Aorta (tissue), 5 donors: Measurements from ENCODE around the gene SPAG8. TPM values are rescaled to one million over a fixed set of nuclear protein-coding genes. Genes with fewer than 3 reads are reported as not detected.

ENCODE experiments used
- ATAC-seq: fragments of 200-7000 bp; cut with Tn5 transposase; one replicate; pipeline ENCODE4 v1.9.1; 2022; ENCODE audit warnings: moderate library complexity; ENCODE audit not compliant: low FRiP score
- DNase-seq, 2 donors: peaks; one replicate each; pipeline ENCODE4 v3.0.0-alpha.2; 2020
- H3K27ac ChIP-seq, 2 donors: one replicate each; pipeline ENCODE4 v1.5.1; 2013; ENCODE audit warnings: low read length in 2 of 2, mild to moderate bottlenecking in 2 of 2, moderate library complexity in 2 of 2, control low read depth in 1 of 2, inconsistent platforms in 1 of 2, low read depth in 1 of 2
- H3K27me3 ChIP-seq, 2 donors: one replicate each; pipeline ENCODE4 v1.6.1; 2013; ENCODE audit warnings: control low read depth in 1 of 2, low read length in 1 of 2, mild to moderate bottlenecking in 1 of 2, moderate library complexity in 1 of 2; ENCODE audit not compliant: insufficient read depth in 2 of 2, control insufficient read depth in 1 of 2
- H3K36me3 ChIP-seq, 2 donors: one replicate each; pipeline ENCODE4 v1.6.1; 2013; ENCODE audit warnings: control low read depth in 1 of 2, low read length in 1 of 2, mild to moderate bottlenecking in 1 of 2; ENCODE audit not compliant: insufficient read depth in 2 of 2, control insufficient read depth in 1 of 2
- H3K4me1 ChIP-seq, 2 donors: one replicate each; pipeline ENCODE4 v1.6.1; 2013; ENCODE audit warnings: low read length in 2 of 2, control low read depth in 1 of 2, mild to moderate bottlenecking in 1 of 2, moderate library complexity in 1 of 2; ENCODE audit not compliant: insufficient read depth in 2 of 2, control insufficient read depth in 1 of 2
- H3K4me3 ChIP-seq, 2 donors: one replicate each; pipeline ENCODE4 v1.5.1; 2013; ENCODE audit warnings: low read length in 2 of 2, control low read depth in 1 of 2, mild to moderate bottlenecking in 1 of 2
- H3K9me3 ChIP-seq: one replicate; pipeline ENCODE4 v1.6.1; 2013; ENCODE audit warnings: mild to moderate bottlenecking, low read length; ENCODE audit not compliant: control insufficient read depth
- WGBS, 2 donors: extraction: QIAGEN DNeasy Blood & Tissue Kit; methylation state at CpG; one replicate each; pipeline ENCODE4 v1.1.7; 2013; 5-methylcytosine and 5-hydroxymethylcytosine counted together
- intact Hi-C, 2 donors: fragments of 100-400 bp; cut with DNase I; formaldehyde crosslinking; loops; one replicate each; pipeline versions ENCODE4 v1.14.2 to v1.15.0; 2022
- long read RNA-seq, 2 donors: library from polyadenylated mRNA; unstranded; transcript quantifications; one replicate each; pipeline ENCODE4 v2.0.0, GENCODE V29; 2020 to 2021
- polyA plus RNA-seq, 2 donors: library from polyadenylated mRNA; stranded (reverse); fragments of 200-250 nt; gene quantifications; one replicate each; pipeline ENCODE4 v1.2.3, GENCODE V29; 2013
- total RNA-seq, 2 donors: library from RNA; stranded (reverse); fragmentation: NEBNext Ultra II Directional; extraction: Animal tissue kit (Norgen Biotek cat#: 25700); gene quantifications; one replicate each; pipeline ENCODE4 v1.2.1, GENCODE V29; 2021
- donor health status: healthy with polysubstance abuse.
- donor health status: Bipolar disorder and iron deficiency.
- donor health status: DM: no; HTN: no; CAD: no.
- donor health status: DM: no; HTN: no; CAD: no.
- donor health status: DM: yes; HTN: yes; CAD: no.

Gene SPAG8
- total RNA-seq: 1 to 10 TPM in 1 of 2 donors, under 1 TPM in 1; 0.71 to 3.0 TPM
- 1 to 10 TPM in 1 of 2 donors, not detected in 1; 4.4 TPM for polyA plus RNA-seq
- long read RNA-seq, donor 1: 0 reads
- long read RNA-seq, donor 2, partial matches to known transcripts: 2 of 4 reads
- long read RNA-seq, donor 2, other reads (novel, unspliced or antisense): 2 of 4 reads

- DNase-seq: peak; percentile 97
- H3K27ac ChIP-seq: peak within 1 kb of the TSS; percentile 12 to 50
- WGBS, 2 donors: 1% methylated on average over 28 of the region's 28 CpGs
- no peaks in the 10 kb centered on the region for H3K9me3 ChIP-seq
- peak; percentile 83 for ATAC-seq
- H3K4me3 ChIP-seq: peak within 1 kb of the TSS; percentile 34 to 38
- H3K36me3 ChIP-seq: no peaks in the 10 kb centered on the region
- intact Hi-C loops: no loop called here
- H3K4me1 ChIP-seq: no peaks in the 10 kb centered on the region
- H3K27me3 ChIP-seq: no peaks in the 10 kb centered on the region
Measured at GRCh38 chr9:35812025-35812602, at the start of gene SPAG8. Gene SPAG8, minus strand, starts transcription at chr9:35812262. Its CDS starts 115 bp downstream, at chr9:35812147.

DNA sequence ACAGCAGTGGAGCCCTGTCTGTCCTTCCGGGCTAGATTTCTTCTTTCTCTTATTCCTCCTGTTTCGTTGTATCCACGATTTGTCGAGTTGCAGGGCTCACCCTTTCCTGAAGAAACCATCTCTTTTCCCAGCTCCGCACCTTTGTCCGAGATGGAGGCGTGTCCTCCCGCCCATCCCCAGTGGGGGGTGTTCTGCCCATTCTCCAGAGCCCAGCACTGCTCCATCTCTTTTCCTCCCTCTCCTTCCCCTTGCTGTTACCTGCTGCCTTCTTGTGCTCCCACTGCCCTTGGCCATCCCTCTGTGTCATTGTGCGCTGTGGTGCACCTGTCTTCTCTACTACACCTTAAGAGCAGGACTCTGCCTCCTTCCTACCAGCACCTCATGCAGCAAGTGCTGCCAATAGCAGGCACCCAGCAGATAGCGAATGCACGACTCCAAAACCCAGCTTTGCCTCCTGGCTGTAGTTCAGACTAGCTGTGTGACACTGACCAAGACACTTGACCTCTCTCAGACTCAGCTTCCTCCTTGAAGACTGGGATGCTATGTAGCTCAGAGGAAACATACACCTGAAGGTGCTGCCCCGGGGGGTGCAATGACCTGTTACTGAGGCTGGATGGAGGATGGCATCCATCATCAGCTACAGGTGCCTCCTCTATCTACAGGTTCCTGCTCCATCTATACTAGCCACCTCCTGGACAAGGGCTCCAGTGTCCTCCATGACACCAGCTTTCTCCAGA is 49.3 kb upstream of the SPAG8 start:
- Histone ChIP-seq H3K4me3 (no peak overlapping the region), H3K27ac (no peak overlapping the region), H3K4me1 (no peaks in the 10 kb centered on the region), H3K9me3 (no peaks in the 10 kb centered on the region), H3K36me3 (no peaks in the 10 kb centered on the region), H3K27me3 (no peaks in the 10 kb centered on the region)
- 62% methylated on average over 12 of the region's 12 CpGs for WGBS, 2 donors
- DNase-seq (no peak), ATAC-seq (no peak)
- intact Hi-C loops: no loop called here

DNA sequence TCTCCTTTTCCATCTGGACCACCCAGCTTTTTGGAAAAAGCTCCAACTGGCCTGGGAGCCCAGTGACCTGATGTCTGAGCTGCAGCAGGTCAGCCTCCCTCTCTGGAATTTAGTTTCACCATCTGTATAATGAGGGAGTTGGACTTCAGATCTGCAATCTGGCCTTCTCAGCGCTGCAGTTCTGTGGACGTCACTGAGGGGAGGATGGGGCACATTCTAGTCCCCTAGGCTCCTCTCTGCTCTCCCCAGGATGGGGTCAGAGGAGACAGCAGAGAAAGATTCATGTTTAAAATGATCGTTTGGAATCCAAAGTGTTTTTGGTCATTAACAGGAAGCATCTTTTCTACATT is 47.9 kb upstream of the SPAG8 start:
- intact Hi-C loops: no loop called here
- H3K36me3 ChIP-seq: no peaks in the 10 kb centered on the region
- H3K27ac ChIP-seq: no peak overlapping the region
- H3K4me3 ChIP-seq: no peak overlapping the region
- H3K9me3 ChIP-seq: no peaks in the 10 kb centered on the region
- WGBS, 2 donors: 37 to 52% methylated on average over 3 of the region's 3 CpGs
- DNase-seq (no peak), ATAC-seq (no peak)
- no peaks in the 10 kb centered on the region for H3K27me3 ChIP-seq
- H3K4me1 ChIP-seq: no peaks in the 10 kb centered on the region

- intact Hi-C loops: no loop called here
- no peak overlapping the region for H3K4me3 ChIP-seq
- ATAC-seq (no peak), DNase-seq (no peak)
- no peak overlapping the region for H3K27ac ChIP-seq
- H3K9me3 ChIP-seq: no peaks in the 10 kb centered on the region
- no peaks in the 10 kb centered on the region for H3K4me1 ChIP-seq
- 45 to 53% methylated on average over 16 of the region's 16 CpGs for WGBS, 2 donors
- H3K27me3 ChIP-seq: no peaks in the 10 kb centered on the region
- H3K36me3 ChIP-seq: no peaks in the 10 kb centered on the region
Measured at GRCh38 chr9:35859310-35859989, 47.4 kb upstream of the SPAG8 start.

DNA sequence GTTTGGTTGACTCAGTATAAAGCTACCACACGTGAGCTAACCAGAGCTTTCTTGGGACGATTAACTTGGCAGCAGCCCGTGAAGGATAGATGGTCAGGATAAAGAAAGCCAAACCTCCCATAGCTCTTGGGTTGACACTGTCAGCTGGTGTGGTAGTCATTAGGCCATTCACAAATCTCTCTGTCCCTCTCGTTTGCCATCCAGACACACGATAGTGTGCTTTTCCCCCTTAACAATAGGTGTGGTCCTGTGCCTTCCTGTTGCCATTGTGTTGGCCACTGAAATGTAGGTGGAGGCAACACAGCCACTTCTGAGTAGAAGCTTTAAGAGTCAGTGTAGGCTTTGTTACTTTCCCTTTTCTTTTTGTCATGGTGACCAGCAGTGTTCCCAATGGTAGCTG is 46.4 kb upstream of the SPAG8 start:
- Histone ChIP-seq H3K9me3 (no peaks in the 10 kb centered on the region), H3K4me1 (no peaks in the 10 kb centered on the region), H3K4me3 (no peak overlapping the region), H3K27ac (no peak overlapping the region), H3K36me3 (no peaks in the 10 kb centered on the region), H3K27me3 (no peaks in the 10 kb centered on the region)
- 66 to 78% methylated on average over 5 of the region's 5 CpGs for WGBS, 2 donors
- intact Hi-C loops: no loop called here
- ATAC-seq: no peak
- DNase-seq: no peak

DNA sequence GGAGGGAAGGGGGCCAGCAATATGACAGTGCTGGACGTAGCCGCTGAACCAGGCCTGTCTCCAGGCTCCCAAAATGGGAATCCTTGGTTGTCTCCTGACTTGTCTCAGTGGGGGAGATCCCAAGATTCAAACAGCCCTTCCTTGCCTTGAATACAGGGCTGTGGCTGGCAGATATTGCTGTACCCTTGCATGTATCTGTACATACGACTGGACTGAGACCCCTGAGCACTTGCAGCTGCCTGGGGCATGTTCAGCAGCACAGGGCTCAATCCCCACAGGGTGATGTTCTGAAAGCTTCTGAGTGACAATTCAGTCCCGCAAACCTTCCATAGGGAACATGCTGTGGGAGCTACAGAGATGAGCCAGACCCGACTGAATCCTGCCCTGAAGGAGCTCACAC is 44.8 kb upstream of the SPAG8 start:
- no peak overlapping the region for H3K27ac ChIP-seq
- ATAC-seq: no peak
- peaks cover 0 to 1% of the 10 kb centered on the region in 2 donors for H3K36me3 ChIP-seq
- H3K27me3 ChIP-seq: no peaks in the 10 kb centered on the region
- WGBS, 2 donors: 84 to 85% methylated on average over 5 of the region's 5 CpGs
- DNase-seq: no peak
- H3K4me3 ChIP-seq: no peak overlapping the region
- H3K9me3 ChIP-seq: no peaks in the 10 kb centered on the region
- no peaks in the 10 kb centered on the region for H3K4me1 ChIP-seq
- intact Hi-C loops: no loop called here

GRCh38 chr9:35856206-35856605 is 44.1 kb upstream of the SPAG8 start:
- WGBS, 2 donors: 75 to 76% methylated on average over 3 of the region's 3 CpGs
- H3K36me3 ChIP-seq: peaks cover 0 to 1% of the 10 kb centered on the region in 2 donors
- DNase-seq (no peak), ATAC-seq (no peak)
- no peaks in the 10 kb centered on the region for H3K4me1 ChIP-seq
- no peak overlapping the region for H3K4me3 ChIP-seq
- H3K9me3 ChIP-seq: no peaks in the 10 kb centered on the region
- H3K27ac ChIP-seq: no peak overlapping the region
- intact Hi-C loops: no loop called here
- H3K27me3 ChIP-seq: no peaks in the 10 kb centered on the region

DNA sequence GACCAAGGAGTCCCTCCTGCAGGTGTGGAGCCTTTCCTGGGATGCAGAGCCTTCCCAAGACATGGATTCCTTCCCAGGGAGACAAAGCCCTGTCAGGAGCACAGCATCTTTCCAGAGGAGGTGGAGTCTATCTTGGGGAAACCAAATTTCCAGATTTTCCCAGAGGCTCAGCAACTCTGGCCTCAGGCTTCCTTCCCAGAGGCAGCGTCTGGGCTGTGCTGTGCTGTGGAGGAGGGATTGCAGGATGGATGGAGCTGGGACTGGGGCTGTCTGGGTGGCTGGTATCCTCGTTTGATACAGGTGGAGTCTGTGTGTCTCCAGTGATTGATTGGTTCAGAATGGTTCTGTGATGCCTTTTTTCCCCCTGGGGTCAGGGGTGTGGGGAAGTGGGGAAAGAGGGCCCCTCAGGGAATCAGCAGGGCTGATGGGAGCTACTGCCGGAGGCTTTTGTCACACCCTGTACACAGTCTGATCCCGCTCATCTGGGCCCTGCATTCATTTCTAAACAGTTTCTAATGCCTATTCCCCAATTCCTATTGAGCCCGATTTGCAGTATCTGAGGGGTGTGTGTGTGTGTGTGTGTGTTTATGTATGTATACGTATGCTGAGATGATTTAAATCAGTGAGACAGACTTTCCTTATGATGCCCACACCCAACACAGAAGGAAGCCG is 42.2 kb upstream of the SPAG8 start:
- no peak for ATAC-seq
- H3K27ac ChIP-seq: no peak overlapping the region
- 88 to 90% methylated on average over 7 of the region's 7 CpGs for WGBS, 2 donors
- no peaks in the 10 kb centered on the region for H3K4me1 ChIP-seq
- no peaks in the 10 kb centered on the region for H3K27me3 ChIP-seq
- no peaks in the 10 kb centered on the region for H3K9me3 ChIP-seq
- H3K36me3 ChIP-seq: peaks cover 0 to 1% of the 10 kb centered on the region in 2 donors
- no peak for DNase-seq
- intact Hi-C loops: no loop called here
- no peak overlapping the region for H3K4me3 ChIP-seq
